B cell (primary cell): ENCODE results near the gene CEACAM20. TPM values are rescaled to one million over a fixed set of nuclear protein-coding genes. Genes with fewer than 3 reads are reported as not detected.

Experiments used
- ATAC-seq: fragments of 200-7000 bp; cut with Tn5 transposase; one replicate; pipeline ENCODE4 v1.10.0; 2021; ENCODE audit warnings: low read depth, mild to moderate bottlenecking, moderate number of reproducible peaks, moderate library complexity
- CTCF ChIA-PET: fragments of 350-600 bp; sonication (Branson Sonifier 250); formaldehyde crosslinking; loops from one replicate; lab custom pipeline; 2021; ENCODE audit warnings: antibody characterized with exemption, inconsistent platforms; lab: Charles Lee
- POLR2A ChIA-PET: fragments of 350-600 bp; sonication (Branson Sonifier 250); formaldehyde crosslinking; loops from one replicate; lab custom pipeline; 2021; ENCODE audit warnings: antibody characterized with exemption; lab: Charles Lee
- DNase-seq: peaks from one replicate; pipeline ENCODE4 v3.0.0; 2013
- H2AFZ ChIP-seq: 2 replicates; pipeline ENCODE4 v1.6.1; 2012; ENCODE audit warnings: mild to moderate bottlenecking, low read depth, low read length; ENCODE audit not compliant: insufficient read depth, poor library complexity, severe bottlenecking
- H3K27ac ChIP-seq, 2 donors: 1 replicate in 1 of 2; 2 replicates in 1 of 2; pipeline ENCODE4 v1.5.1; 2012 to 2013; ENCODE audit warnings: low read length in 2 of 2, mild to moderate bottlenecking in 2 of 2, moderate library complexity in 1 of 2
- H3K27me3 ChIP-seq, 4 experiments: fragments of 200-600 bp in 1 of 4; sonication (generic) in 1 of 4; replicated peaks in 1 of 4; 1 replicate in 2 of 4; 2 replicates in 2 of 4; pipeline versions ENCODE4 v1.6.1 to v1.7.0; 2013 to 2016; ENCODE audit warnings: low read length in 3 of 4, mild to moderate bottlenecking in 2 of 4, mixed read lengths in 1 of 4, moderate library complexity in 1 of 4; ENCODE audit not compliant: insufficient read depth in 4 of 4, control insufficient read depth in 3 of 4; ENCODE audit errors: control extremely low read depth in 1 of 4
- H3K36me3 ChIP-seq, 2 experiments: replicated peaks in 1 of 2; 1 replicate in 1 of 2; 2 replicates in 1 of 2; pipeline versions ENCODE4 v1.6.1 to v1.7.1; 2013; ENCODE audit warnings: low read length in 1 of 2; ENCODE audit not compliant: insufficient read depth in 2 of 2, control insufficient read depth in 1 of 2; ENCODE audit errors: control extremely low read depth in 1 of 2, extremely low read depth in 1 of 2
- H3K4me1 ChIP-seq, 2 donors: fragments of 200-600 bp in 1 of 2; sonication (generic) in 1 of 2; 1 replicate in 1 of 2; 2 replicates in 1 of 2; pipeline versions ENCODE4 v1.5.1 to v1.6.1; 2013 to 2017; ENCODE audit warnings: low read length in 2 of 2; ENCODE audit not compliant: control insufficient read depth in 2 of 2, insufficient read depth in 2 of 2
- H3K4me2 ChIP-seq: replicated peaks from 2 replicates; pipeline ENCODE3; 2012; ENCODE audit warnings: mild to moderate bottlenecking, low read depth, low read length; ENCODE audit not compliant: poor library complexity, severe bottlenecking
- H3K4me3 ChIP-seq, 5 experiments: fragments of 200-600 bp in 1 of 5; sonication (generic) in 1 of 5; 1 replicate in 3 of 5; 2 replicates in 2 of 5; pipeline versions ENCODE4 v1.5.1 to v1.7.0; 2011 to 2016; ENCODE audit warnings: low read length in 4 of 5, mild to moderate bottlenecking in 4 of 5, low read depth in 2 of 5, control low read depth in 1 of 5, moderate library complexity in 1 of 5; ENCODE audit not compliant: insufficient read depth in 1 of 5; ENCODE audit errors: control extremely low read depth in 1 of 5, extremely low read depth in 1 of 5
- H3K79me2 ChIP-seq: fragments of 200-600 bp; sonication (generic); one replicate; pipeline ENCODE4 v1.6.0; 2016; ENCODE audit warnings: low read length; ENCODE audit not compliant: control insufficient read depth, insufficient read depth
- H3K9ac ChIP-seq: fragments of 200-600 bp; sonication (generic); 2 replicates; pipeline ENCODE4 v1.6.1; 2017; ENCODE audit warnings: mild to moderate bottlenecking, low read length, moderate library complexity
- H3K9me3 ChIP-seq, 3 donors: one replicate each; pipeline versions ENCODE4 v1.6.1 to v1.7.1; 2013; ENCODE audit warnings: low read length in 2 of 3; ENCODE audit not compliant: control insufficient read depth in 2 of 3, insufficient read depth in 1 of 3; ENCODE audit errors: control extremely low read depth in 1 of 3
- H4K20me1 ChIP-seq: 2 replicates; pipeline ENCODE4 v1.6.0; 2012; ENCODE audit warnings: mild to moderate bottlenecking, low read length; ENCODE audit not compliant: insufficient read depth, control insufficient read depth, poor library complexity, severe bottlenecking
- H3K27ac Mint-ChIP-seq: one replicate; pipeline ENCODE4 v1.8.0; 2021; ENCODE audit warnings: mixed read lengths
- H3K27me3 Mint-ChIP-seq: one replicate; pipeline ENCODE4 v1.8.0; 2021; ENCODE audit warnings: mixed read lengths
- H3K4me1 Mint-ChIP-seq: one replicate; pipeline ENCODE4 v1.8.0; 2021; ENCODE audit warnings: mixed read lengths
- H3K4me3 Mint-ChIP-seq: one replicate; pipeline ENCODE4 v1.8.0; 2021; ENCODE audit warnings: mixed read lengths
- H3K9me3 Mint-ChIP-seq: one replicate; pipeline ENCODE4 v1.8.0; 2022; ENCODE audit warnings: mixed read lengths; ENCODE audit not compliant: insufficient read depth
- EZH2 ChIP-seq: IDR thresholded peaks from 2 replicates; pipeline ENCODE4 v1.6.1; 2012; ENCODE audit warnings: borderline replicate concordance, low read depth, mild to moderate bottlenecking, moderate library complexity, low read length; ENCODE audit not compliant: insufficient read depth, poor library complexity, severe bottlenecking
- WGBS: methylation state at CpG from one replicate; pipeline ENCODE4 v1.1.5; 2013; ENCODE audit warnings: missing lambda C conversion rate; ENCODE audit not compliant: insufficient coverage; 5-methylcytosine and 5-hydroxymethylcytosine counted together
- intact Hi-C: fragments of 100-400 bp; cut with micrococcal nuclease; formaldehyde crosslinking; loops from one replicate; pipeline ENCODE4 v1.10.0; 2022
- polyA plus RNA-seq: library from polyadenylated mRNA; depleted of rRNA; stranded (reverse); fragments of >200 nt; gene quantifications from 2 replicates; pipeline ENCODE4 v1.2.3, GENCODE V29; 2012
- total RNA-seq, 2 donors: library from RNA; stranded (reverse); fragments of 120-200 nt in 1 of 2; gene quantifications; 1 replicate in 1 of 2; 2 replicates in 1 of 2; pipeline versions ENCODE4 v1.2.3 to v1.2.4, GENCODE V29; 2013 to 2022
- TF ChIP-seq, protein P1 (sequence below): fragments of 200-600 bp; IDR thresholded peaks from one replicate; pipeline ENCODE4 v1.8.0; 2022; ENCODE audit warnings: antibody characterized with exemption, mild to moderate bottlenecking

The CEACAM20 gene
- total and polyA plus RNA-seq, 2 donors (not counting 1 experiment from before 2014, with no cell fraction given): not detected

DNA sequence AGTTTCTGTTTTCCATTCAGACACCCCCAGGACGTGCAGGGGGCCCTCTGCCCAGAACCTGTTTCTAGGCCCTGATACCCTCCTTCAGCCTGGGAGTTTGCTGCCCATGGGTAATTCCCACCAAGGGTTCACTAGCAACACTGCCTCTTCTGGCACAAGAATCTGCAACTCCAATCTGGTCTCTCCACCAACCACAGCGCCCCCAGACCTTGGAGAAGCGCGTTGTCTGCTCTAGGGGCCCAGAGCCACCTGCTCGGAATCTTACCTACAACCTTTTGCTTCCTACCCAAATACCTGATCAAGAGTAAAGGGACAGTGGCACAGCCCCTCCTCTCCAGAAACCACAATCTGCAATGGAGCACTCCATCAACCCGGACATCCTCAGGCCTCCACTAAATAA is 29.9 kb downstream of the CEACAM20 start:
- Mint-ChIP-seq H3K27me3 (peaks cover 8% of the 10 kb centered on the region), H3K27ac (peak overlapping the region; percentile 92), H3K4me3 (peak overlapping the region; percentile 99), H3K4me1 (peaks cover 34% of the 10 kb centered on the region), H3K9me3 (peaks cover 23% of the 10 kb centered on the region)
- peaks cover 2 to 67% (median 33%) of the 10 kb centered on the region in 3 donors for H3K9me3 ChIP-seq
- intact Hi-C loops: no loop called here
- no peak for DNase-seq
- peak overlapping the region; percentile 97 for H2AFZ ChIP-seq
- no peak for TF ChIP-seq EZH2
- TF ChIP-seq, protein P1, sequence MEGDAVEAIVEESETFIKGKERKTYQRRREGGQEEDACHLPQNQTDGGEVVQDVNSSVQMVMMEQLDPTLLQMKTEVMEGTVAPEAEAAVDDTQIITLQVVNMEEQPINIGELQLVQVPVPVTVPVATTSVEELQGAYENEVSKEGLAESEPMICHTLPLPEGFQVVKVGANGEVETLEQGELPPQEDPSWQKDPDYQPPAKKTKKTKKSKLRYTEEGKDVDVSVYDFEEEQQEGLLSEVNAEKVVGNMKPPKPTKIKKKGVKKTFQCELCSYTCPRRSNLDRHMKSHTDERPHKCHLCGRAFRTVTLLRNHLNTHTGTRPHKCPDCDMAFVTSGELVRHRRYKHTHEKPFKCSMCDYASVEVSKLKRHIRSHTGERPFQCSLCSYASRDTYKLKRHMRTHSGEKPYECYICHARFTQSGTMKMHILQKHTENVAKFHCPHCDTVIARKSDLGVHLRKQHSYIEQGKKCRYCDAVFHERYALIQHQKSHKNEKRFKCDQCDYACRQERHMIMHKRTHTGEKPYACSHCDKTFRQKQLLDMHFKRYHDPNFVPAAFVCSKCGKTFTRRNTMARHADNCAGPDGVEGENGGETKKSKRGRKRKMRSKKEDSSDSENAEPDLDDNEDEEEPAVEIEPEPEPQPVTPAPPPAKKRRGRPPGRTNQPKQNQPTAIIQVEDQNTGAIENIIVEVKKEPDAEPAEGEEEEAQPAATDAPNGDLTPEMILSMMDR: no peak
- H3K4me1 ChIP-seq: peaks cover 13 to 25% of the 10 kb centered on the region in 2 donors
- POLR2A ChIA-PET: no interaction called here
- 42% methylated on average over 5 of the region's 6 CpGs for WGBS
- CTCF ChIA-PET: interaction anchor here (0.6 kb wide), 1 partner anchor 1129 kb away, joined by 3 read pairs; no protein-coding TSS in a partner anchor
- peaks cover 0 to 29% of the 10 kb centered on the region in 2 experiments for H3K36me3 ChIP-seq
- H3K79me2 ChIP-seq: peaks cover 57% of the 10 kb centered on the region
- H4K20me1 ChIP-seq: peaks cover 12% of the 10 kb centered on the region
- H3K27ac ChIP-seq: no peak overlapping the region
- peak overlapping the region; percentile 80 for H3K4me2 ChIP-seq
- ATAC-seq: no peak
- H3K4me3 ChIP-seq: peak overlapping the region; percentile 19 to 99 (median 93)
- no peaks in the 10 kb centered on the region for H3K27me3 ChIP-seq
- H3K9ac ChIP-seq: peak overlapping the region; percentile 98

DNA sequence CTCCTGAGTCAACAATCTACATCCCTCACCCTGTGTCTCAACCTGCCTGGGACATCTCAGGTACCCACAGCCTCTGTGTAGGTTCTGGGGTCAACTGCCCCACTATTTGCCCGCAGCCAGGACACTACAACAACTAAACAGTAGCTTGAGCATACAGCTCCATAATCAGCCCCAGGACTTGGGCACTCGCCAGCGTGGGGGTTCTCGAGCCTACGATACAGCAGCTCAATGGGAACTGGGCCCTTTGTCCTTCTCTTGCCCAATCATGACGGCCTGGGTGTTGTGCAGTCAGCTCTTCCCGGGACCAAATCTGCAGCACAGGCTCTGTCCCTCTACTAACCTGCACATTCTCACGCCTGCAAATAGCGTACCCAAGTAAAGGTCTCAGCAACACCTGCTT is 30.5 kb downstream of the CEACAM20 start:
- no peak overlapping the region for H3K27ac ChIP-seq
- Mint-ChIP-seq H3K9me3 (peaks cover 20% of the 10 kb centered on the region), H3K27ac (no peak overlapping the region), H3K4me3 (peak overlapping the region; percentile 99), H3K27me3 (peaks cover 4% of the 10 kb centered on the region), H3K4me1 (peaks cover 34% of the 10 kb centered on the region)
- ATAC-seq (no peak), DNase-seq (no peak)
- ChIA-PET CTCF (no interaction called here), POLR2A (no interaction called here)
- TF ChIP-seq, protein P1: no peak
- TF ChIP-seq EZH2: no peak
- peak overlapping the region in 1 of 5 experiments; percentile 98 for H3K4me3 ChIP-seq
- H3K79me2 ChIP-seq: peaks cover 63% of the 10 kb centered on the region
- H3K27me3 ChIP-seq: no peaks in the 10 kb centered on the region
- intact Hi-C loops: no loop called here
- peaks cover under 1 to 35% of the 10 kb centered on the region in 2 experiments for H3K36me3 ChIP-seq
- H3K4me2 ChIP-seq: peak overlapping the region; percentile 80
- no peak overlapping the region for H2AFZ ChIP-seq
- peaks cover 12% of the 10 kb centered on the region for H4K20me1 ChIP-seq
- peaks cover 2 to 72% (median 38%) of the 10 kb centered on the region in 3 donors for H3K9me3 ChIP-seq
- WGBS: 95% methylated on average over 9 of the region's 9 CpGs
- H3K4me1 ChIP-seq: peaks cover 13 to 25% of the 10 kb centered on the region in 2 donors
- peak overlapping the region; percentile 98 for H3K9ac ChIP-seq
